ENCODE results near the gene TPRKB.
A peak's percentile ranks its signal among the peaks of the same experiment; 100 is the strongest.

TPRKB gene

DNA sequence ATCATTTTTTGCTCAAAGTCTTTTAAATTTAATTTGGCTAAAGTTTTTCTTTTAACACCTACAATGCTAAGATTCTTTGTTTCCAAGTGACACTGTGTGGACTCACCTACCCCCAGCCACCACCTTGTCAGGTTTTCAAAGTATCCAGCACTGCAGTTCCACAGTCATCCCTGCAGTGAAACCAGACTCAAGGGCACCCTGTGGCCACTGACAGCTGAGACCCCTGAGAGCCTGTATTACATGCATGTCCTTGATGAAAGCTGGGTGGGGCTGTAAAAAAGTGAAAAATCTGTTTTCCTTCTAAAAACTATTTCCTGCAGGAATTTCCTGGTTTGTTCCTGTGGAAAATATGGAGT, 19.9 kb downstream of the TPRKB start:
- DNase-seq (ENCODE audit: low spot score), result no peak
- Histone ChIP-seq H3K27ac (no peak overlapping the region), H3K4me3 (no peak overlapping the region)
- TF ChIP-seq CTCF (IDR thresholded peaks at IDR 0.05), result no peak

- TF ChIP-seq CTCF (IDR thresholded peaks at IDR 0.05), result no peak
- no peak for DNase-seq (ENCODE audit: low spot score)
- H3K4me3 ChIP-seq, result peak overlapping the region; percentile 59
- H3K27ac ChIP-seq, result peak overlapping the region; percentile 15 to 75
Observed at GRCh38 chr2:73716543-73717250, 20.4 kb downstream of the TPRKB start.

GRCh38 chr2:73714091-73714490, 23.1 kb downstream of the TPRKB start:
- TF ChIP-seq CTCF (IDR thresholded peaks at IDR 0.05), result no peak
- Histone ChIP-seq H3K27ac (no peak overlapping the region), H3K4me3 (no peak overlapping the region)
- no peak for DNase-seq (ENCODE audit: low spot score)

GRCh38 chr2:73708527-73708926, 28.6 kb downstream of the TPRKB start:
- Histone ChIP-seq H3K4me3 (no peak overlapping the region), H3K27ac (no peak overlapping the region)
- DNase-seq (ENCODE audit: low spot score), result no peak
- no peak for TF ChIP-seq CTCF (IDR thresholded peaks at IDR 0.05)

DNA sequence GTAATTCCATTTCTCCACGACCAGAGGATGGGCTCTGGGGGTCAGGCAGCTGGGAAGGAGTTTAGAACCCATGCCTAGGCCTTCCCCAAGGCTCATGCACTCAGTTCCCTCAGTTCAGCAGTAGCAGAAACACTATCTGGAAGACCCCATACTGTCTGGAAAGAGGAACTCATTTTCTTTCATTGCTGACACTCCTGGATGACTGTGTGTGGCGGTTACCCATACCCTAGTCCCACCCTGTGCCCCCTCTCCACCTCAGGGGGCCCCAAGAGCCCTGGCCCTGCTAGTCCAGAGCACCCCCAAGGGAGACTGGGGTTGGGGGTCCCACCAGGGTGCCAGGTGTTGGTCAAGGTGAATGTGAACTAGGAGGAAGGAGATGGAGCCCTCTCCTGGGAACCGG, 29.5 kb downstream of the TPRKB start:
- H3K27ac ChIP-seq, result no peak overlapping the region
- H3K4me3 ChIP-seq, result no peak overlapping the region

DNA sequence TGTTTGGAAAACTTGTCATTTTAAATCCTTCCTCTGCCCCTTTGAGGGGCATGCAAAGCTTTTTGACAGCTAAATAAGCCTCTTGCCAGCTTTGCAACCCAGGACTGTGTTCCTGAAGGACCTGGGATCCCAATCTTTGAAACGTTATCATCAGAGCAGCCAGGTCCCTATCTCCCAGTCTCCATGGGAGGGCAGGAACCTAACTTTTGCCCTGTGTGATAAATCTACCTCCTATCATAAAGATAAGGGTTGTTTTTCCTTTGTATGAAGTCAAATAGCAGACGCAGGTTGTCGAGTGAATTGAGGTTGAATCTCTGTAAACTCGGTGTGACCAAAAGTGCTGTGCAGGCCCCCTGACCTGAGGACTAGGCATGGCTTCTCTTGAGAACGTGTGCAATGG, 30.1 kb downstream of the TPRKB start:
- TF ChIP-seq CTCF (IDR thresholded peaks at IDR 0.05), result no peak
- Histone ChIP-seq H3K4me3 (no peak overlapping the region), H3K27ac (no peak overlapping the region)
- DNase-seq (ENCODE audit: low spot score), result no peak

More for the DNA sequence above, 29.5 kb downstream of the TPRKB start:
- no peak for DNase-seq (ENCODE audit: low spot score)
- TF ChIP-seq CTCF (IDR thresholded peaks at IDR 0.05), result no peak

DNA sequence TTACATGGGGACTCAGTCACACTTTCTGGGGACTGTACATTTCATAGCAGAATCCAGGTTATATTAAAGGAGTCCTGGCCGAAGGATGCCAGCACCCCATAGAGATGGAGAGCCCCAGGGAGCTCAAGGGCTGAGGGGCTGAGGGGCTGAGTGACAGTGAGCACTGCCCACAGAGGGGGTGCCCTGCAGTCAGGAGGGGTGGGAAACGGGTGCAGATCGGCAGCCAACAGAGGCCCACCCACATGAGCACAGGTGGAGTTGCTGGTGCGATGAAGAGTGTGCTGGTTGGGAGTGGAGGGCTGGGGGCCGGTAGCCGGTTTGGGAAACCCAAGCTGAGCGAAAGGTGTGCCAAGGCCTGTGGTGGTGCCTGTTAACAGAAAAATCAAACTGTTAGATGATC, 32.1 kb downstream of the TPRKB start:
- TF ChIP-seq CTCF (IDR thresholded peaks at IDR 0.05), result no peak
- no peak overlapping the region for H3K27ac ChIP-seq
- no peak for DNase-seq (ENCODE audit: low spot score)
- no peak overlapping the region for H3K4me3 ChIP-seq
